K562 (cell line): ENCODE results near the gene ARSJ. TPM values are rescaled to one million over a fixed set of nuclear protein-coding genes. Genes with fewer than 3 reads are reported as not detected.
"Not testable (repeated sequence)": the region's sequence is repeated elsewhere in the genome, so short reads cannot be mapped to it uniquely, and the experiment has no call there.

Experiments used
- ATAC-seq: fragments of 200-7000 bp; cut with Tn5 transposase; 3 replicates; pipeline ENCODE4 v1.9.1; 2020; ENCODE audit warnings: moderate library complexity
- BruUV-seq: library from RNA; stranded (reverse); fragments of 400-500 nt; replicated peaks from 2 replicates; lab custom pipeline; 2021; lab: Mats Ljungman, UMichigan
- CTCF ChIA-PET: fragments of 300-600 bp; formaldehyde crosslinking; extraction: SDS; loops from one replicate; lab custom pipeline; 2021; ENCODE audit warnings: low intra/inter-chr PET ratio; lab: Yijun Ruan, JAX
- POLR2A ChIA-PET: fragments of 300-600, 350-650 bp; sonication (Branson Sonifier 250); formaldehyde crosslinking; extraction: SDS; loops from one replicate; lab custom pipeline; 2021; ENCODE audit warnings: antibody characterized with exemption, inconsistent platforms; lab: Yijun Ruan, JAX
- DNase-seq, 4 experiments: peaks; one replicate each; pipeline versions ENCODE4 v3.0.0 to v3.0.0-alpha.2; 2011 to 2018; ENCODE audit warnings: low spot score in 3 of 4, mixed read lengths in 3 of 4; ENCODE audit errors: extremely low read depth in 1 of 4
- FAIRE-seq: peaks from 2 replicates; lab custom pipeline; 2011; peaks lifted over from hg19 to GRCh38; lab: Jason Lieb, UNC
- H2AFZ ChIP-seq: 2 replicates; pipeline ENCODE4 v1.6.0; 2011; ENCODE audit warnings: low read depth, low read length, control low read depth, inconsistent platforms
- H3K27ac ChIP-seq: fragments of 200-600 bp; 3 replicates; pipeline ENCODE4 v1.8.0; 2011; ENCODE audit warnings: low read depth, mild to moderate bottlenecking, control low read depth, inconsistent platforms, low read length, moderate library complexity, mixed read lengths; ENCODE audit errors: extremely low read depth
- H3K27me3 ChIP-seq, 2 experiments: fragments of 300-600 bp in 1 of 2; 2 replicates in 1 of 2; 3 replicates in 1 of 2; pipeline versions ENCODE4 v1.6.0 to v1.8.0; 2011; ENCODE audit warnings: inconsistent platforms in 2 of 2, low read length in 2 of 2, mild to moderate bottlenecking in 1 of 2, mixed read lengths in 1 of 2, moderate library complexity in 1 of 2; ENCODE audit not compliant: control insufficient read depth in 2 of 2, insufficient read depth in 2 of 2
- H3K36me3 ChIP-seq: fragments of 300-600 bp; 3 replicates; pipeline ENCODE4 v1.8.0; 2011; ENCODE audit warnings: mild to moderate bottlenecking, low read length, inconsistent platforms; ENCODE audit not compliant: control insufficient read depth, insufficient read depth
- H3K4me1 ChIP-seq, 2 experiments: fragments of 200-600 bp in 1 of 2; replicated peaks in 1 of 2; 2 replicates in 1 of 2; 3 replicates in 1 of 2; pipeline versions ENCODE4 v1.5.1 to v1.8.0; 2011; ENCODE audit warnings: inconsistent platforms in 2 of 2, low read length in 2 of 2, mild to moderate bottlenecking in 1 of 2, mixed read lengths in 1 of 2, moderate library complexity in 1 of 2; ENCODE audit not compliant: control insufficient read depth in 2 of 2, insufficient read depth in 2 of 2
- H3K4me2 ChIP-seq: 2 replicates; pipeline ENCODE4 v1.6.1; 2011; ENCODE audit warnings: low read length, control low read depth, inconsistent platforms, mixed read lengths; ENCODE audit not compliant: insufficient read depth
- H3K4me3 ChIP-seq: fragments of 200-600 bp; sonication (generic), shearing (Covaris generic); 2 replicates; pipeline ENCODE4 v1.5.1; 2016; ENCODE audit warnings: control low read depth, inconsistent platforms
- H3K79me2 ChIP-seq: fragments of 200-600 bp; 3 replicates; pipeline ENCODE4 v1.8.0; 2011; ENCODE audit warnings: low read length, inconsistent platforms; ENCODE audit not compliant: control insufficient read depth, insufficient read depth
- H3K9ac ChIP-seq, 2 experiments: 2 replicates each; pipeline versions ENCODE4 v1.6.0 to v1.6.1; 2011; ENCODE audit warnings: low read depth in 2 of 2, low read length in 2 of 2, control low read depth in 1 of 2, inconsistent platforms in 1 of 2, mild to moderate bottlenecking in 1 of 2, mixed read lengths in 1 of 2; ENCODE audit not compliant: insufficient read depth in 1 of 2
- H3K9me1 ChIP-seq: one replicate; pipeline ENCODE4 v1.6.0; 2011; ENCODE audit warnings: inconsistent platforms, mild to moderate bottlenecking, low read length, moderate library complexity; ENCODE audit not compliant: control insufficient read depth, insufficient read depth
- H3K9me3 ChIP-seq: replicated peaks from 2 replicates; pipeline ENCODE4 v1.5.1; 2011; ENCODE audit warnings: low read depth, low read length, inconsistent platforms; ENCODE audit not compliant: control insufficient read depth, insufficient read depth
- H4K20me1 ChIP-seq: replicated peaks from 2 replicates; pipeline ENCODE4 v1.6.1; 2011; ENCODE audit warnings: low read length, inconsistent platforms, mixed read lengths; ENCODE audit not compliant: control insufficient read depth, insufficient read depth
- DMBX1 ChIP-seq: fragments of 250-450 bp; sonication (Bioruptor Pico); IDR thresholded peaks from 2 replicates; pipeline ENCODE4 v1.8.0; 2022; ENCODE audit warnings: inconsistent platforms, mild to moderate bottlenecking, moderate library complexity, borderline replicate concordance
- WGBS: fragments of 100-300 bp; shearing (Covaris generic); methylation state at CpG from one replicate; pipeline ENCODE4 v1.1.6; 2016; ENCODE audit warnings: low coverage, mixed read lengths; ENCODE audit not compliant: insufficient coverage; ENCODE audit errors: missing lambda C conversion rate; 5-methylcytosine and 5-hydroxymethylcytosine counted together
- in situ Hi-C: fragments of 300-500 bp; cut with MboI; formaldehyde crosslinking; loops from 4 replicates; pipeline ENCODE4 v1.15.0; 2018; ENCODE audit warnings: inconsistent platforms, mixed read lengths
- intact Hi-C: fragments of 100-400 bp; cut with micrococcal nuclease; formaldehyde crosslinking; loops from 2 replicates; pipeline ENCODE4 v1.14.2; 2022
- polyA plus RNA-seq, 8 experiments: library from polyadenylated mRNA; depleted of rRNA in 4 of 8; stranded (reverse) in 5 of 8; unstranded in 3 of 8; fragments of >200 nt; fragmentation: Nextera tagmentation in 2 of 8; fragmentation: Illumina TruSeq in 1 of 8; extraction: Ambion mirVana in 2 of 8; extraction: Trizol in 1 of 8; gene quantifications; 2 replicates each; pipeline versions ENCODE4 v1.2.1 to v1.2.3, GENCODE V29; 2011 to 2014; ENCODE audit warnings: inconsistent platforms in 1 of 8, missing spikeins in 1 of 8
- total RNA-seq, 7 experiments: library from RNA; depleted of rRNA in 6 of 7; stranded (reverse); fragments of >200 nt in 6 of 7; fragmentation: Illumina TruSeq in 2 of 7; extraction: Trizol in 2 of 7; gene quantifications; 2 replicates each; pipeline versions ENCODE4 v1.2.1 to v1.2.3, GENCODE V29; 2011 to 2021; ENCODE audit warnings: low replicate concordance in 1 of 7
- TF ChIP-seq, protein P1 (sequence below), 2 experiments: fragments of 450-650 bp in 1 of 2; sonication (generic) in 1 of 2; formaldehyde crosslinking in 1 of 2; IDR thresholded peaks; 2 replicates each; pipeline versions ENCODE4 v1.7.1 to v1.9.0; 2016 to 2022; ENCODE audit warnings: inconsistent platforms in 1 of 2, mild to moderate bottlenecking in 1 of 2, missing genetic modification reagents in 1 of 2
- TF ChIP-seq, protein P2 (sequence below): sonication (generic); formaldehyde crosslinking; IDR thresholded peaks from 2 replicates; pipeline ENCODE4 v1.8.1; 2023; ENCODE audit warnings: mild to moderate bottlenecking, missing genetic modification reagents

Gene ARSJ
- total and polyA plus RNA-seq, 9 of the 15 experiments (the other 6 are each of a cell fraction or from before 2014, with no cell fraction given) = not detected

- TF ChIP-seq, protein P1, sequence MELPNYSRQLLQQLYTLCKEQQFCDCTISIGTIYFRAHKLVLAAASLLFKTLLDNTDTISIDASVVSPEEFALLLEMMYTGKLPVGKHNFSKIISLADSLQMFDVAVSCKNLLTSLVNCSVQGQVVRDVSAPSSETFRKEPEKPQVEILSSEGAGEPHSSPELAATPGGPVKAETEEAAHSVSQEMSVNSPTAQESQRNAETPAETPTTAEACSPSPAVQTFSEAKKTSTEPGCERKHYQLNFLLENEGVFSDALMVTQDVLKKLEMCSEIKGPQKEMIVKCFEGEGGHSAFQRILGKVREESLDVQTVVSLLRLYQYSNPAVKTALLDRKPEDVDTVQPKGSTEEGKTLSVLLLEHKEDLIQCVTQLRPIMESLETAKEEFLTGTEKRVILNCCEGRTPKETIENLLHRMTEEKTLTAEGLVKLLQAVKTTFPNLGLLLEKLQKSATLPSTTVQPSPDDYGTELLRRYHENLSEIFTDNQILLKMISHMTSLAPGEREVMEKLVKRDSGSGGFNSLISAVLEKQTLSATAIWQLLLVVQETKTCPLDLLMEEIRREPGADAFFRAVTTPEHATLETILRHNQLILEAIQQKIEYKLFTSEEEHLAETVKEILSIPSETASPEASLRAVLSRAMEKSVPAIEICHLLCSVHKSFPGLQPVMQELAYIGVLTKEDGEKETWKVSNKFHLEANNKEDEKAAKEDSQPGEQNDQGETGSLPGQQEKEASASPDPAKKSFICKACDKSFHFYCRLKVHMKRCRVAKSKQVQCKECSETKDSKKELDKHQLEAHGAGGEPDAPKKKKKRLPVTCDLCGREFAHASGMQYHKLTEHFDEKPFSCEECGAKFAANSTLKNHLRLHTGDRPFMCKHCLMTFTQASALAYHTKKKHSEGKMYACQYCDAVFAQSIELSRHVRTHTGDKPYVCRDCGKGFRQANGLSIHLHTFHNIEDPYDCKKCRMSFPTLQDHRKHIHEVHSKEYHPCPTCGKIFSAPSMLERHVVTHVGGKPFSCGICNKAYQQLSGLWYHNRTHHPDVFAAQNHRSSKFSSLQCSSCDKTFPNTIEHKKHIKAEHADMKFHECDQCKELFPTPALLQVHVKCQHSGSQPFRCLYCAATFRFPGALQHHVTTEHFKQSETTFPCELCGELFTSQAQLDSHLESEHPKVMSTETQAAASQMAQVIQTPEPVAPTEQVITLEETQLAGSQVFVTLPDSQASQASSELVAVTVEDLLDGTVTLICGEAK (IDR thresholded peaks at IDR 0.05) = no peak
- TF ChIP-seq, protein P1 (CRISPR knock-in tag; IDR thresholded peaks at IDR 0.05) = no peak
- no peak for TF ChIP-seq DMBX1
- TF ChIP-seq, protein P2, sequence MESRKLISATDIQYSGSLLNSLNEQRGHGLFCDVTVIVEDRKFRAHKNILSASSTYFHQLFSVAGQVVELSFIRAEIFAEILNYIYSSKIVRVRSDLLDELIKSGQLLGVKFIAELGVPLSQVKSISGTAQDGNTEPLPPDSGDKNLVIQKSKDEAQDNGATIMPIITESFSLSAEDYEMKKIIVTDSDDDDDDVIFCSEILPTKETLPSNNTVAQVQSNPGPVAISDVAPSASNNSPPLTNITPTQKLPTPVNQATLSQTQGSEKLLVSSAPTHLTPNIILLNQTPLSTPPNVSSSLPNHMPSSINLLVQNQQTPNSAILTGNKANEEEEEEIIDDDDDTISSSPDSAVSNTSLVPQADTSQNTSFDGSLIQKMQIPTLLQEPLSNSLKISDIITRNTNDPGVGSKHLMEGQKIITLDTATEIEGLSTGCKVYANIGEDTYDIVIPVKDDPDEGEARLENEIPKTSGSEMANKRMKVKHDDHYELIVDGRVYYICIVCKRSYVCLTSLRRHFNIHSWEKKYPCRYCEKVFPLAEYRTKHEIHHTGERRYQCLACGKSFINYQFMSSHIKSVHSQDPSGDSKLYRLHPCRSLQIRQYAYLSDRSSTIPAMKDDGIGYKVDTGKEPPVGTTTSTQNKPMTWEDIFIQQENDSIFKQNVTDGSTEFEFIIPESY = no peak
These were observed 36.0 kb upstream of the ARSJ start (continued) for GRCh38 chr4:114015444-114015899.

GRCh38 chr4:114013201-114013600 is 33.8 kb upstream of the ARSJ start:
- H3K9me1 ChIP-seq, BruUV-seq, ATAC-seq, CTCF ChIA-PET, H3K9me3 ChIP-seq, POLR2A ChIA-PET, DNase-seq, H3K4me3 ChIP-seq, H3K27me3 ChIP-seq, H3K9ac ChIP-seq, H3K36me3 ChIP-seq, H4K20me1 ChIP-seq, H3K79me2 ChIP-seq, intact Hi-C loops, H2AFZ ChIP-seq, in situ Hi-C loops, H3K4me2 ChIP-seq, H3K4me1 ChIP-seq, H3K27ac ChIP-seq, FAIRE-seq: not testable (repeated sequence)
- WGBS = 0% methylated on average over 3 of the region's 4 CpGs
